Measurements from ENCODE around the gene JOSD1.
"Not testable (repeated sequence)": the region's sequence is repeated elsewhere in the genome, so short reads cannot be mapped to it uniquely, and the experiment has no call there.

The JOSD1 gene

GRCh38 chr22:38681582-38682335 is 19.0 kb downstream of the JOSD1 start, which contains the start of gene TOMM22:
TOMM22 (plus strand) TSS chr22:38681957; CDS start chr22:38681979, 22 bp downstream.
- peak; percentile 94 for DNase-seq

GRCh38 chr22:38675833-38676232 is 24.9 kb downstream of the JOSD1 start:
- no peak for DNase-seq

- DNase-seq = no peak
Measured at GRCh38 chr22:38674888-38675287, 25.9 kb downstream of the JOSD1 start.

GRCh38 chr22:38657045-38657909 is 43.5 kb downstream of the JOSD1 start:
- DNase-seq = peak; percentile 15

GRCh38 chr22:38656256-38657044 is 44.3 kb downstream of the JOSD1 start, which contains the start of the genes CBY1 and FAM227A:
CBY1 (plus strand) TSS chr22:38656638; CDS start chr22:38668055, 11,417 bp downstream.
FAM227A (minus strand) TSS chr22:38656392; CDS start chr22:38650168, 6,224 bp downstream.
- peak; percentile 91 for DNase-seq

- no peak for DNase-seq
Measured at GRCh38 chr22:38655519-38656255, 45.1 kb downstream of the JOSD1 start.

- DNase-seq = no peak
Measured at GRCh38 chr22:38653741-38654140, 47.0 kb downstream of the JOSD1 start.

- no peak for DNase-seq
Measured at GRCh38 chr22:38652859-38653258, 47.9 kb downstream of the JOSD1 start.

- no peak for DNase-seq
Measured at GRCh38 chr22:38649841-38650522, 50.8 kb downstream of the JOSD1 start.

- no peak for DNase-seq
Measured at GRCh38 chr22:38645430-38645829, 55.3 kb downstream of the JOSD1 start.

- not testable (repeated sequence) for DNase-seq
Measured at GRCh38 chr22:38644245-38644644, 56.5 kb downstream of the JOSD1 start.

- DNase-seq = no peak
Measured at GRCh38 chr22:38641476-38642040, 59.2 kb downstream of the JOSD1 start.

- DNase-seq = no peak
Measured at GRCh38 chr22:38638728-38639127, 62.0 kb downstream of the JOSD1 start.

GRCh38 chr22:38638216-38638615 is 62.5 kb downstream of the JOSD1 start:
- DNase-seq = no peak

Measured in suppressor macrophage treated with lipopolysaccharide for 4 hours (primary cell).